ENCODE results near the gene HYAL4. TPM values are rescaled to one million over a fixed set of nuclear protein-coding genes. Genes with fewer than 3 reads are reported as not detected.
A peak's percentile ranks its signal among the peaks of the same experiment; 100 is the strongest.

The HYAL4 gene
- total RNA-seq, 4 donors from 2014 or later: not detected

- DNase-seq (ENCODE audit: low spot score) (no peak), ATAC-seq (ENCODE audit: low FRiP score) (no peak)
- no peak for TF ChIP-seq CTCF (IDR thresholded peaks at IDR 0.05)
These were observed 19.5 kb downstream of the HYAL4 start for GRCh38 chr7:123864436-123864835.

DNA sequence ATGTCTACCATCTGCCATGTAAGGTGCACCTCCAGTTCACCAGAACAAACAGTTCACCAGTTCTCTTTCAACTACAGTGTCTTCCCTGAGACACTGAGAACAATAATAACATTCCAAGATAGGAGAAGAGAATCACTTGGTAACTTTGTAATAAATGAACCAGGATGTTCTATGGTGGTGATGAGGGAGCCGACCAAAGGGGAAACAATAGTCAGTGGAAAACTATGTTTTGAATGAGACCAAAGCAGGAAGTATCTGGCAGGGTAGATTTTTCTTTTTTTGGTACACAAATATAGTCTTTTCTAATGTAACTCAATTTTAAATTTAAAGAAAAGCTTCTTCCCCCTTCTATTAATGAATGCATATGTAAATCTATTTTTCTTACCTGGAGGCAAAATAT lies 20.0 kb downstream of the HYAL4 start:
- ATAC-seq (ENCODE audit: low FRiP score): no peak
- no peak for TF ChIP-seq CTCF (IDR thresholded peaks at IDR 0.05)
- no peak for DNase-seq (ENCODE audit: low spot score)

DNA sequence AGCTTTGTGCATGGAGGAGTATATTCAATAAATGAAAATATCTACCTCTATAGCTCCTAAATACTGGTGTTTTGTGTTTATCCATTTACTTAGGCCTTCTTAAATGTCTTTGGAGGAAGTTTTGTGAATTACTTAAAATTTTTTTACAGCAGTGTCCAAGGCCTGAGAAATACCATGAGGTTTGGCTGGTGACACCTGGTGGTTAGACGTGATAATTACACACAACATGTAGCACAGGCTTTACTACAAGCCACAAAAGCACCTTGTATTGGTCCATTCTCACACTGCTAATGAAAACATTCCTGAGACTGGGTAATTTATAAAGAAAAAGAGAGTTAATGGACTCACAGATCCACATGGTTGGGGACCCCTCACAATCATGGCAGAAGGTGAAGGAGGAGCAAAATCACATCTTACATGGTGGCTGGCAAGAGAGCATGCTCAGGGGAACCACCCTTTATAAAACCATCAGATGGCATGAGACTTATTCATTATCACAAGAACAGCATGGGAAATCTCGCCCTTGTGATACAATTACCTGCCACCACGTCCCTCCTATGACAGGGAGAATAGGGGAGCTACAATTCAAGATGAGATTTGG lies 20.6 kb downstream of the HYAL4 start:
- ATAC-seq (ENCODE audit: low FRiP score): peak; percentile 83
- TF ChIP-seq CTCF (IDR thresholded peaks at IDR 0.05): peak in 2 of 3 donors; percentile 34 to 56
- no peak for DNase-seq (ENCODE audit: low spot score)

GRCh38 chr7:123867225-123867624 lies 22.3 kb downstream of the HYAL4 start:
- no peak for TF ChIP-seq CTCF (IDR thresholded peaks at IDR 0.05)
- DNase-seq (ENCODE audit: low spot score) (no peak), ATAC-seq (ENCODE audit: low FRiP score) (no peak)

GRCh38 chr7:123871998-123872867 lies 27.3 kb downstream of the HYAL4 start:
- no peak for TF ChIP-seq CTCF (IDR thresholded peaks at IDR 0.05)
- no peak for DNase-seq (ENCODE audit: low spot score)
- no peak for ATAC-seq (ENCODE audit: low FRiP score)

DNA sequence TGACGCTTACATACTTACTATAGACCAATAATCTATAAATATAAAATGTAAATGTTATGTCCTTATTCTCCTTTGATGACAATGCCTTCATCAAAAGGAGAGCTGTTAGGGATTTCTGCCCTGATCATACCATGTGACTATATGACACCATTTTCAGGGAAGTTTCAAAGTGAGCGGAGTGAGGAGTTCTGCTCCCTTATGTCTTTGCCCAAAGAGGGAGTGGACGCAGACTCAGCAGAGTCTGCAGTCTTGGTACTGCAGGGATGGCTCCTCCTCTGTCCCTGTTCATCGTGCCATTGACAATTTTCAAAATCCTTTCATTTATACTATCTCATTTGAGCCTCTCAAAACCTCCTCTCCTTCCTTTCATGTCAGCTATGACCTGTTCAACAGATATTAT lies 27.9 kb downstream of the HYAL4 start:
- TF ChIP-seq CTCF (IDR thresholded peaks at IDR 0.05): no peak
- ATAC-seq (ENCODE audit: low FRiP score): no peak
- DNase-seq (ENCODE audit: low spot score): no peak

Data from omental fat pad (tissue), 4 donors.